NOMO-1 (cell line): ENCODE results near the gene PKHD1.

Experiments
- DNase-seq, 2 experiments: peaks; one replicate each; lab custom pipeline; 2025; ENCODE audit not compliant: unreplicated experiment in 2 of 2; lab: John Stamatoyannopoulos, UW

PKHD1 gene

DNA sequence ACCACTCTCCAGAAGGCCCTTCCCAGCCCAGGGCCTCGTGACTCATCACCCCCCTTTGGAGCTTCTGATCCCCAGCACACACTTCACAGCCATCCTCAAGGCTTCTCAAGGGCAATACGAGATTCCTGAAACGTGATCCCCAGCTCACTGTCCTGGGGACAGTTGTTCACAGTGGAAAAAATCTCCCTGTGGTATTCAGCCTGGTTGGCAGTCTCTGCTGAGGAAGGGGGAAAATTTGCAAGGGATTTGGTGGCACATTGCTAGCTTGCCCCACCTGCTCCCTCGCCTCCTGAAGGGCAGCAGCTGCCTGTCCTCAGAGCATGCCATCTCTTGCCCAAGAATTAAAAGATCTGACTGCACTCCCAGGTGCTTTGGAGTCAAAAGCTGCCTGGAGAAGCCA, 20.7 kb upstream of the PKHD1 start:
- DNase-seq, result no peak

DNA sequence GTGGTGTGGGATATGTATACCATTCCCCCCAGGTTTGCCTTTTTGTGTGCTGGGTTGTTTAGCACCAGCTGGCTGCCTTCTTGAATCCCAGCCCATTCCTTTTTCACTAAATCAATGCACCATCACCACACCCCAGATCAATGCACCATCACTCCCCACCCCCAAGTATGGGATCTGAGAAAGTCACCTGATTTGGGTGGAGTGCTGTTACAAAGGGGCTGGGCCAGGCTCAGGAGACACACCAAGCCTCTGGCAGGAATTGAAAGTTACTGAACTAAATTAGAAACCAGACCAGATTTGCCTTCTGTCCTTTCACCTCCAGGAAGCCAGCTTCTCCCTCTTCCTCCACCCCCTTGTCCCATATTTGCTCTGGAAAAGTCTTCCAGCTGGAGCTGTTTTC, 19.6 kb upstream of the PKHD1 start:
- no peak for DNase-seq

DNA sequence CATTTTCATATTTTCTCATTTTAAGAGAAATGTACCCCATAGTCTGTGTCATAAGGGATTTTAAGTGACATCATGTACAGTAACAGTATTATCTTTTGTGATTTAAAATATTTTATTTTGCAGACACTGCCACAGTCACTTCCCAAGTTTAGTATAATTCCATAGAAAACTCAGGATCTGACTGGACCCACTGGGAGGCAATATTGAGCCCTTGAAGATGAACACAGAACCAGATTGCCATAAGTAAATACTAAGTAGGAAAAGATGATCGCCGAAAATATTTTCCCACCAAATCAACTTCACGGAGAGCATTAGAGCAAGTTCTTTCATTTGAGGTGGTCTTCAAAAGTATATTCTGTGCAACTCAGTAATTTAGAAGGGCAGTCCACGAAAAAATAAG, 17.6 kb upstream of the PKHD1 start:
- no peak for DNase-seq

DNA sequence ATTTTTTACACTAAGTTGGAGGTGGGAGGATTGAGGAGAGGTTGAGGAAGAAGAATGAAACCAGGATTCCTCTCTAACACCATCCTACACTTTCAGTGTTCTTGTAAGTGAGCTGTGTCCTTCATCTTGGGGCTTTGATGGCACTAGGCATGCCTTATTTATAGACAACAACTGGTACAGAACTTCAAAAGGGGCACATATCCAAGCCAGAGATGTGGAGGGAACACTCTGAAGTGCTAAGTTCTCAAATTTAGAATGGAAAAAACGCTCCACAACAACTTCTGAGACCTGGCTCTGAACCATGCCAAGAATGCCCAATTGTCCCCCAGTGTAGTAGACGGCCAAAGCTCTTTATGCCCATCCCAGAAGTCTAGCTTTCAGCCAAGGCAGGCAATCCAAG, 16.2 kb upstream of the PKHD1 start:
- no peak for DNase-seq

DNA sequence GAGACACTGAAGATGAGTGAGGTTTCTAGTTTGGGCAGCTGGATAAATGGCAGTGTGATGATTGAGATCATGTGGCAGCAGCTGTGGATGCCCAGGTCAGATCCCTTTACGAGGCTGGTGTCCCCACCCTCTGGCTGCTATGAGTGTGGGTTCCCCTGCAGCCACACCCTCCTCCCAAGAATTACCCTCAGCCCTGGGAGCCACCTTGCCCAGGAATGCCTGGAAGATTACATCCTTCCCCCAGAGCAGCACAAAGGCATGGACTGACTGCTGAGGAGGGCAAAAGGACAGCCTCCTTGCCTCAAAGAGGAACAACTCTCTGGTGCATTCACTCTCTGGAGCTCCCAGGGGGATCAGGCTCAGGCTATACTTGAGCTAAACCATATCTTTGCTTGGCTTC, 15.0 kb upstream of the PKHD1 start:
- DNase-seq, result no peak

DNA sequence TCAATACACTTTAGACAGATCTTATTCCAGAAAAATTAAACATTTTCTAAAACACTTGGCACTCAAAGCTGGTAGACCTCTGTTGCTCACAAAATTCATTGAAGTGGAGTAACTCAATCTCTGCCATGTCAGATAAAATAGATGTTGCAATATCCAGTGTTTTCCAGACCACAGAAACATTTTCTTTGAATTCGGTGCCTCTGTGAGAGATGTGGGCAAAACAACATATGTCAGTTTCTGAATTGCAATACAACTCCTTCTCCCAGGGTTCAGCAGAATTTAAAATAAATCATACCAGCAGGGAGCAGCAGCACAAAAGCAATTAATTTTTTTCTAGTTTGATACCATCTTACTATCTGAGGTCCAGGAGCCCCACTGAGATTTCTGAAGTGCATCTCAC, 11.3 kb upstream of the PKHD1 start:
- DNase-seq, result peak in 1 of 2 experiments; percentile 1

GRCh38 chr6:52089758-52090348, 2.4 kb upstream of the PKHD1 start:
- DNase-seq, result no peak

GRCh38 chr6:52086741-52087140, 672 bp downstream of the PKHD1 start:
- no peak for DNase-seq

DNA sequence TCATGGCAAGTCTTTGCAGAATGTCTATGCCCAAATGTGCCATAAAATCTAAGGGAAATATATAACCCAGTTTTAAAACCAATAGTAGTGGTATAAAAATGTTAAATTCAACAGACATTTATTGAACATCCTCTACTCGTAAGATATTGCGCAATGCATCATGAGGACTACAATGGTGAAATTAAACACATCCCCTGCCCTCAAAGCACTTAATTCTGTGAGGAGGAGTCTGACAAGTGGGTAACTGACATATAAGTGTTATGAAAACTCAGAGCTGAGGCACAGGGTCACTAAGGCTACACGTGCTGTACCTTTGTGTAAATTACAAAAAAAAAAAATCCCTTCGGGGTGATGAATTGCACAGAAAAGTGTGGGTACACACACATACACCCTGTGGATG, 6.2 kb downstream of the PKHD1 start:
- DNase-seq, result no peak

GRCh38 chr6:52077961-52078625, 9.3 kb downstream of the PKHD1 start:
- no peak for DNase-seq

DNA sequence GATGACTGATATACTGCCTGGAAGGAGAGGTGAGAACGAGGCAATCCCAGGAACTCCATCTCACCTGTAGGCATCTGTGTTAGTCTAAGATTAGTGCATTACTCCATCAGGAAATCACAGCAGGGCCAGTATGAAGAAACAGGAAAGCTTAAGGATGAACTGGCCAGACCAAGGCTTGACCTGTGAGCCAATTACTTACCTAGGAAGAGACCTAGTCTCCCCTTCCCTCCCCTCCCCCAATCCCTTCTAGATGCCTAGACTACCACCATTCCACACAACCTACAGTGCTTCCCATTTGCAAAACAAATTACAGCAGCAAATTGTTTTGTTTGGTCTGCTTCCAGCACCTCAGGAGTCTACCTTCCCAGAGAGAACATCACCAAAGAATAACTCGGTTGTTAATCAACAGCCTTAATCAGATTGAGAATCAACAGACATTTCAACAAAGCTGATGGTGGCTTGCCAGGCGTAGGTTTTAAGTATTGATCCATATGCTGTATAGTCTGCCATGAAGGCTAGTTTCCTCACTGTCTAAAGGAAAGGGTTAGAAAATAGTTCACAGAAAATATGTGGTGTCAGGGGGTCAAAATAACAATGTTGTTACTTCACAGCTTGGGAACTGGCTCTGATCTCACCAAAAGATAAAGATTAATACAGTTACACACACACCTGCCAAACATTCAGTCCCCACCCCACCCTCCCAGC, 10.1 kb downstream of the PKHD1 start:
- DNase-seq, result no peak

DNA sequence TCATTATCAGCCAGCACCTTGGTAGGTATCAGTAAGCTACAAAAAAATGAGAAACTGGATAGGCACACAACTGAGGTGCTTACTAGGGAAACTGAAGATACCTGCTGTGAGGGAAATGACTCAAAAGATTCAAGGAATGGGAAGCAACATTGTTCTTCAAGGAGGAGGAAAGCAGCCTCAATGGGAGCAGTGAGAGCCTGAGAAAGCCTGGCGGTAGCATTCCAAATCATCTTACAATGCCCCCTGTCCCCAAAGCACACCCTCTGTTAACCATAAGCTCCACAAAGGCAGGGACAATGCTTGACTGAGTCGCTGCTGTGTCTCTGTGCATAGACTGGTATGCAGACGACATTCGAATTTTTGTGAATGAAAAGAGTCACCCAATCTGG, 10.6 kb downstream of the PKHD1 start:
- no peak for DNase-seq

- no peak for DNase-seq
Measured at GRCh38 chr6:52074716-52075115, 12.7 kb downstream of the PKHD1 start.

DNA sequence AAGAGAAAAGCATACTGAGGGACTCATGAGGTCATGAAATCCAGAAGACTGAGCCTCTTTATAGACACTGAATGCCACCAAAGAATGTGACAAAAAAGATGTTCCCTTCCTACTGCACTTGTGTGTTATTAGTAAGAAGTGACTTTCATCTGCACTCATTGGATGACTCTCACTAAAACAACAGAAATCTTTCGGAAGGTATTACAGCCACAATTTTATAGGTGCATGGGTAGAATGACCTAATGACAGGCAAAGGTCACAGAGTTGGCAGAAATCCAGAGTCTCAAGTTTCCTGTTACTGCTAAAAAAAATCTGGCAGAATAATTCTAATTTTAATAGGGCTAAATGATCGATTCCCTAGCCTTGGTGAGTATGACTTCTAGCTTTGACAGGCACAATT, 13.3 kb downstream of the PKHD1 start:
- no peak for DNase-seq

- DNase-seq, result no peak
Measured at GRCh38 chr6:52065621-52066020, 21.8 kb downstream of the PKHD1 start.

DNA sequence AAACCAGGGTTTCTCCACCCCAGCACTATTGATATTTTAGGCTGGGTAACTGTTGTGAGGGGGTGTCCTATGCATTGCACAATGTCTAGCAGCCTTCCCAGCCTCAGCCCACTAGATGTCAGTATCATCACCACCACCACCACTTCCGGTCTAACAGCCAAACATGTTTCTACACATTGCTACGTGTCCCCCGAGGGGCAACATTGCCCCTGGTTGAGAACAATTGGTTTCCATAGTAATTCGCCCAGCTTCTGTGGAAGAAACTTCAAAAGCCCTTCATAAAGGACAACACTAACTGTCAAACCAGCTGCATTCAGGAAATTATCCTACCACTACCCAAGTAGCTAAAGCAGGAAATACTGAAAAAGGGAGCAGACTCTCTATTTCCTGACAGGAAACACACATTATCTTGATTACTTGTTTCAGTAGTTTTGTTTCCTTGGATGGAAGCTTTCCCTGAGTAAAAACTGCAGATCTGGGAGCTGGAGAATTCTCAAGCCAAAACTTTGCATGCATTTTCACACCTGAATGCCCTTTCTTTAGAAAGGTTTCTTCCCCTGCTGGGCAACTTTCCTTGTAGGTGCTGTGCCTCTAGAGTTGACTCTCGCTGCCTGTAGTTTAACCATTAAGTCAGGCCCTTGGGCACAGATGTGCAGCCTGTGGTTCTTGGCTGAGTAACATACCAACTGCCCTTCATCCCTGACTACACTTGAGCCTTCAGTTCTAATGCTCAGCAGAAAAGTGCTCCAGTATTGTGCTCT, 23.6 kb downstream of the PKHD1 start:
- DNase-seq, result peak in 1 of 2 experiments; percentile 56

DNA sequence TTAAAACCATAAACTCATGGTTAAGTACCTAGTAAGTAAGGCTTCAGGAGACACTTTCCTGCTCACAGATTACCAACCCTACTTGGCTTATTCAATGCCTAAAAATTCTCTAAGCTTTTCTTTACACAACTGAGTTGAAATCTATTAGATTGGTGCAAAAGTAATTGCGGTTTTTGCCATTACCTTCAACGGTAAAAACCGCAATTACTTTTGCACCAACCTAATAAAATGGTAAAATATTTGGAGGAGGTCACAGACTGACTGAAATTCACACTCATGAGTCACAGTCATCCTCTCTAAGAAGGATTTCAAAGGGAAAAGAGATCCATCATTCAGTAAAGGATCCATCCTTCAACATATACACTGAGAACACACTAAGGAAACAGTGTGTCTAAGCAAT, 25.9 kb downstream of the PKHD1 start:
- DNase-seq, result no peak

DNA sequence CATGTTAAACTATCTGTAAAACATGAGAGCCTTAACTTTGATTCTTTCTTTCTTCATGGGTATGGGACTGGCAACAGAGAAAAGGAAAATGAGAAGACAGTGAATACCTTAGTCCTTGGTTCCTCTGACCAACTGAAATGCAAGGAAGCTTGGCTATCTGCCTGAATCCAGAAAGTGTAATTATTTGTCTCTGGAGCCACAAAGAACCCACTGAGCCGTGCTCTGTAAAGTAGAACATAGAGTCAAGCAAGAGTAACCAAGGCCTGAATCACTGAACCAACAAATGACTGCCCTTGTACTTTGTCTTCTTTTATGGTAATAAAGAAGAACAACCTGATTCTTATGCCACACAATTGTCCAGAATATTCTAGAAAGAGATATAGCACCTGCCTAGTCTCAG, 27.6 kb downstream of the PKHD1 start:
- no peak for DNase-seq

GRCh38 chr6:52055451-52055850, 32.0 kb downstream of the PKHD1 start:
- DNase-seq, result no peak

DNA sequence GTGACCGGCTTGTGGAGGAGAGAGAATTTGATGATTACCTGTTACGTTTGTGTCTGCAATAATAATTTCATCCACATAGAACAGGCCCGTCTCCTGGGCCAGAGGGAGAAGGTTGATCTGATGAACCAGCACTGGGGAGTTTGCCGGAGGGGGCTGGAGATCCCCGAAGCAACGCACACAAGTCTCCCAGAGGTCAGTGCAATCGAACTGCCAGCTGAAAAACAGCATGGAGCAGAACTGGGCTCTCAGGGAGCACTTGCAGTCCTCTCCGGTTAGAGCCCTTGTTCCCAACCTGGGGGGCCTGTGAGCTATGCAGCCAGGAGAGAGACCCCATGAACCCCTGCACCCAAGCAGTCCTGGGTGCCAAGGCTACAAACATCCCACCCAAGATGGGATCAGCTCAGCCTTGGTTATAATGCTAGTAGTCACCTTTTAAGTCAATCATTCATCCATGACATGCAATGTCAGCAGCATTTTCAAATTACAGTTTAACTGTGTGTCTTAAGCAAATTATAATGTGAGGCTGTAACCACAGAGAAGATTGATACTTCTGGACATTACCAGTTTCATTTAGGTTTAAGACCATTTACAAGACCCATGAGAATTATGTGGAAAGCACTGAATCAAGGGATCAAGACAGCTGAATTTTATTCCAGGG, 34.2 kb downstream of the PKHD1 start:
- DNase-seq, result no peak

DNA sequence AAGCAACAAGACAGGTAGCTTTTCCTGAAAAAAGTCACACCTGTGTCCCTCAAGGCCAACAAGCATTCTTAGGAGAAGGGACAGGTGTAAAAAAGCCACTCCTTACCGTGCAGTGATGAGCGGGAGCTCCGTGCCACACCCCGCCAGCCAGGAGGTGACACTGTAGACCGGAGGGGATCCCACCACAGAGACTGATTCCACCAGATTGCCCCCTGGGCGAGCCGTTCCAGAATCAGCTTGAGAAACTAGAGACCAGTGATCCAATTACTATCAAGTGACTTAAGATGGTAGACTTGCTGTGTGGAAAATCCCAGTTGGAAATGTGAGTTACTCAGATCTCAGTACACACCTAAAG, 37.4 kb downstream of the PKHD1 start:
- DNase-seq, result no peak
